Endothelial cell of umbilical vein (primary cell): Measurements from ENCODE around the gene TRNAU1AP. TPM values are rescaled to one million over a fixed set of nuclear protein-coding genes. Genes with fewer than 3 reads are reported as not detected.
"Not testable (repeated sequence)": the region's sequence is repeated elsewhere in the genome, so short reads cannot be mapped to it uniquely, and the experiment has no call there.

ENCODE experiments used
- BruUV-seq: library from RNA; stranded (reverse); fragments of 400-500 nt; replicated peaks from 2 replicates; lab custom pipeline; 2021; lab: Mats Ljungman, UMichigan
- CTCF ChIA-PET: fragments of 300-600, 350-600 bp; sonication (Branson Sonifier 250); formaldehyde crosslinking; loops from one replicate; lab custom pipeline; 2021; ENCODE audit warnings: antibody characterized with exemption, inconsistent platforms; lab: Charles Lee
- POLR2A ChIA-PET: fragments of 300-600, 350-600 bp; sonication (Branson Sonifier 250); formaldehyde crosslinking; loops from one replicate; lab custom pipeline; 2021; ENCODE audit warnings: antibody characterized with exemption, inconsistent platforms; lab: Charles Lee
- DNase-seq: peaks from one replicate; pipeline ENCODE4 v3.0.0-alpha.2; 2011; ENCODE audit warnings: low read depth, low spot score
- FAIRE-seq: peaks from 2 replicates; lab custom pipeline; 2011; peaks lifted over from hg19 to GRCh38; lab: Jason Lieb, UNC
- H2AFZ ChIP-seq: 2 replicates; pipeline ENCODE4 v1.6.0; 2012; ENCODE audit warnings: low read depth, low read length, control low read depth, inconsistent platforms
- H3K27ac ChIP-seq: 2 replicates; pipeline ENCODE4 v1.5.1; 2011; ENCODE audit warnings: low read depth, mild to moderate bottlenecking, control low read depth, low read length, moderate library complexity; ENCODE audit not compliant: insufficient read depth
- H3K27me3 ChIP-seq, 2 experiments: 2 replicates each; pipeline versions ENCODE4 v1.6.0 to v1.6.1; 2011; ENCODE audit warnings: low read length in 2 of 2, mixed read lengths in 1 of 2; ENCODE audit not compliant: control insufficient read depth in 2 of 2, insufficient read depth in 2 of 2
- H3K36me3 ChIP-seq, 2 experiments: 2 replicates in 1 of 2; 3 replicates in 1 of 2; pipeline ENCODE4 v1.5.1; 2011; ENCODE audit warnings: low read length in 2 of 2, mild to moderate bottlenecking in 1 of 2, moderate library complexity in 1 of 2; ENCODE audit not compliant: control insufficient read depth in 2 of 2, insufficient read depth in 2 of 2; ENCODE audit errors: extremely low read depth in 1 of 2
- H3K4me1 ChIP-seq: 3 replicates; pipeline ENCODE4 v1.5.1; 2011; ENCODE audit warnings: mild to moderate bottlenecking, low read length; ENCODE audit not compliant: control insufficient read depth, insufficient read depth; ENCODE audit errors: extremely low read depth
- H3K4me2 ChIP-seq: 2 replicates; pipeline ENCODE4 v1.6.1; 2011; ENCODE audit warnings: low read length, control low read depth, mixed read lengths; ENCODE audit not compliant: insufficient read depth
- H3K4me3 ChIP-seq, 3 experiments: fragments of 200-600 bp in 1 of 3; sonication (generic), shearing (Covaris generic) in 1 of 3; replicated peaks in 1 of 3; 2 replicates each; pipeline ENCODE4 v1.5.1; 2011 to 2016; ENCODE audit warnings: control low read depth in 3 of 3, low read length in 3 of 3, mild to moderate bottlenecking in 2 of 3, inconsistent platforms in 1 of 3, low read depth in 1 of 3, moderate library complexity in 1 of 3; ENCODE audit not compliant: insufficient read depth in 1 of 3
- H3K79me2 ChIP-seq: 2 replicates; pipeline ENCODE4 v1.6.0; 2012; ENCODE audit warnings: low read length, inconsistent platforms; ENCODE audit not compliant: control insufficient read depth, insufficient read depth
- H3K9ac ChIP-seq: replicated peaks from 2 replicates; pipeline ENCODE3; 2011; ENCODE audit warnings: low read length, control low read depth; ENCODE audit not compliant: insufficient read depth; ENCODE audit errors: extremely low read depth
- H3K9me1 ChIP-seq: replicated peaks from 3 replicates; pipeline ENCODE4 v1.6.0; 2011; ENCODE audit warnings: mild to moderate bottlenecking, low read length; ENCODE audit not compliant: control insufficient read depth, insufficient read depth; ENCODE audit errors: extremely low read depth
- H3K9me3 ChIP-seq: replicated peaks from 2 replicates; pipeline ENCODE4 v1.5.1; 2012; ENCODE audit warnings: low read length, inconsistent platforms; ENCODE audit not compliant: control insufficient read depth, insufficient read depth
- H4K20me1 ChIP-seq: replicated peaks from 2 replicates; pipeline ENCODE3; 2011; ENCODE audit warnings: mild to moderate bottlenecking, low read length; ENCODE audit not compliant: control insufficient read depth, insufficient read depth; ENCODE audit errors: extremely low read depth
- CTCF ChIP-seq, 2 donors: IDR thresholded peaks; 1 replicate in 1 of 2; 2 replicates in 1 of 2; pipeline ENCODE4 v1.5.1; 2011; ENCODE audit warnings: low read length in 2 of 2, mild to moderate bottlenecking in 2 of 2, moderate library complexity in 2 of 2, control low read depth in 1 of 2, inconsistent platforms in 1 of 2, low read depth in 1 of 2; ENCODE audit not compliant: insufficient read depth in 1 of 2; ENCODE audit errors: extremely low read depth in 1 of 2
- EZH2 ChIP-seq: IDR thresholded peaks from 2 replicates; pipeline ENCODE4 v1.6.1; 2012; ENCODE audit warnings: borderline replicate concordance, low read depth, mild to moderate bottlenecking, moderate library complexity, low read length, inconsistent platforms; ENCODE audit not compliant: severe bottlenecking
- FOS ChIP-seq: IDR thresholded peaks from 2 replicates; pipeline ENCODE4 v1.6.1; 2011; ENCODE audit warnings: mild to moderate bottlenecking, low read length, moderate library complexity, borderline replicate concordance; ENCODE audit not compliant: insufficient read depth
- GATA2 ChIP-seq: IDR thresholded peaks from 2 replicates; pipeline ENCODE4 v1.7.0; 2011; ENCODE audit warnings: low read depth, mild to moderate bottlenecking, moderate library complexity, mixed read lengths, low read length; ENCODE audit not compliant: insufficient read length, insufficient read depth
- JUN ChIP-seq: IDR thresholded peaks from 2 replicates; pipeline ENCODE4 v1.6.1; 2011; ENCODE audit warnings: borderline replicate concordance, low read depth; ENCODE audit not compliant: insufficient read length, insufficient read depth
- MYC ChIP-seq: IDR thresholded peaks from one replicate; pipeline ENCODE4 v1.6.1; 2011; ENCODE audit warnings: mild to moderate bottlenecking, low read depth, low read length
- POLR2A ChIP-seq: IDR thresholded peaks from 2 replicates; pipeline ENCODE4 v1.6.1; 2012; ENCODE audit warnings: low read depth, mild to moderate bottlenecking, control low read depth, low read length
- POLR2AphosphoS5 ChIP-seq: IDR thresholded peaks from 2 replicates; pipeline ENCODE4 v1.6.1; 2012; ENCODE audit warnings: low read depth, mild to moderate bottlenecking, control low read depth, low read length, moderate library complexity; ENCODE audit not compliant: insufficient read depth
- dilution Hi-C: fragments of 300-500 bp; cut with MboI; formaldehyde crosslinking; loops from one replicate; pipeline ENCODE4 v1.15.0; 2019; ENCODE audit warnings: low sequenced_read_pairs; ENCODE audit not compliant: extremely low pct_ligation_motif_present
- intact Hi-C: fragments of 100-400 bp; cut with micrococcal nuclease; formaldehyde crosslinking; loops from one replicate; pipeline ENCODE4 v1.10.0; 2022
- polyA plus RNA-seq, 4 experiments: library from polyadenylated mRNA; depleted of rRNA in 3 of 4; stranded (reverse) in 3 of 4; unstranded in 1 of 4; fragments of >200 nt; gene quantifications; 2 replicates each; pipeline versions ENCODE4 v1.2.1 to v1.2.3, GENCODE V29; 2011 to 2012; ENCODE audit warnings: missing spikeins in 1 of 4
- total RNA-seq: library from RNA; stranded (reverse); gene quantifications from 2 replicates; pipeline ENCODE4 v1.2.3, GENCODE V29; 2021
- TF ChIP-seq, protein P1 (sequence below): IDR thresholded peaks from 2 replicates; pipeline ENCODE4 v1.6.1; 2011; ENCODE audit not compliant: insufficient read depth, insufficient read length

Gene TRNAU1AP
- total and polyA plus RNA-seq, 2 donors (not counting 3 experiments of a cell fraction or from before 2014, with no cell fraction given): 32.7 to 46.2 TPM

DNA sequence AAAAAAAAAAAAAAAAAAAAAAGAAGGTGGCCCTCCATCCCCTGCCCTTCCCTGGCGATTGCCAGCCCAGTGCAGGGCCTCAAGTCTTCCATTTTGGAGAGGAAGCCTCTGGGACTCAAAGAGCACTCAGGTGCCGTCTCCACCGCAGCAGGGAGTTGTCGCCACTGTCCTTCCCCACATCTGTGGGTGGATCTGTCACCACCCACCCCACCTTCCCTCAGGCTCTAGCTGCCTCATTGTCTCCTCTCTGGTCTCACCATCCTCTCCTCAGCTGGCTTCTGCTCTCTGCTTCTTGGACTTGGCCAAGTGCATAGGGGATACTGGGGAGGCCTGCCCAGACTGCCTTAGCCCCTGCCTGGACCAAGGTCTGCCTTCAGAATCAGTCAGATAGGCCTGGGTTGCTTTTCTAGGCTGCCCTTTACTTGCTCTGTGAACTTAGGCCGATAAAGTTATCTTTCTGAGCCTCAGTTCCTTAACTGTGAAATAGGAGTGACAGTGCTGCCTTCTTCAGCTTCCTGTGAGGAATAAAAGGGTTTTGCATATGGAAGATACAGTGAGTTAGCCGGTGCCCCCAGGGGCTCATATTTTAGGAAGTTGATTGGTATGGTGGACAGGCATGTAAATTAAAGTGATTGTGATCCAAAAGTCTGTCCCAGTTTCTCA, 31.3 kb upstream of the TRNAU1AP start:
- no peaks in the 10 kb centered on the region for H3K9me3 ChIP-seq
- peaks cover 73% of the 10 kb centered on the region for H3K79me2 ChIP-seq
- H3K4me1 ChIP-seq: peaks cover 14% of the 10 kb centered on the region
- no peak for TF ChIP-seq JUN
- TF ChIP-seq POLR2AphosphoS5: no peak
- no peak for TF ChIP-seq POLR2A
- TF ChIP-seq FOS: no peak
- TF ChIP-seq, protein P1, sequence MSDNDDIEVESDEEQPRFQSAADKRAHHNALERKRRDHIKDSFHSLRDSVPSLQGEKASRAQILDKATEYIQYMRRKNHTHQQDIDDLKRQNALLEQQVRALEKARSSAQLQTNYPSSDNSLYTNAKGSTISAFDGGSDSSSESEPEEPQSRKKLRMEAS: no peak
- no peak for TF ChIP-seq GATA2
- TF ChIP-seq CTCF (IDR thresholded peaks at IDR 0.05; ENCODE audit: extremely low read depth in 1 of 2, insufficient read depth in 1 of 2, low read depth in 1 of 2, low read length in 2 of 2): no peak
- TF ChIP-seq MYC: no peak
- TF ChIP-seq EZH2: no peak
- no peaks in the 10 kb centered on the region for H4K20me1 ChIP-seq
- intact Hi-C loops (no loop called here), dilution Hi-C loops (no loop called here)
- no TSS peak for BruUV-seq
- POLR2A ChIA-PET: interaction anchor here (0.7 to 1.9 kb wide), 3 partner anchors 24 to 58 kb away, joined by 3 to 9 read pairs (median 4); no protein-coding TSS in a partner anchor
- H3K27me3 ChIP-seq: no peaks in the 10 kb centered on the region
- FAIRE-seq (no peak), DNase-seq (no peak)
- no peak overlapping the region for H2AFZ ChIP-seq
- no peak overlapping the region for H3K4me3 ChIP-seq
- H3K9ac ChIP-seq: no peak overlapping the region
- no peaks in the 10 kb centered on the region for H3K36me3 ChIP-seq
- CTCF ChIA-PET: interaction anchor here (0.9 kb wide), 1 partner anchor 83 kb away, joined by 3 read pairs; no protein-coding TSS in a partner anchor
- no peak overlapping the region for H3K4me2 ChIP-seq
- no peaks in the 10 kb centered on the region for H3K9me1 ChIP-seq
- no peak overlapping the region for H3K27ac ChIP-seq

GRCh38 chr1:28522537-28522936, 30.3 kb upstream of the TRNAU1AP start:
- H2AFZ ChIP-seq, H3K9ac ChIP-seq, H4K20me1 ChIP-seq, H3K36me3 ChIP-seq, BruUV-seq, FAIRE-seq, H3K4me2 ChIP-seq, dilution Hi-C loops, H3K9me1 ChIP-seq, intact Hi-C loops, H3K4me3 ChIP-seq, H3K27me3 ChIP-seq, H3K9me3 ChIP-seq, H3K27ac ChIP-seq, DNase-seq: not testable (repeated sequence)
- peaks cover 11% of the 10 kb centered on the region for H3K4me1 ChIP-seq
- ChIA-PET CTCF (interaction anchor here (0.9 kb wide), 2 partner anchors 83 to 355 kb away, joined by 3 read pairs; no protein-coding TSS in a partner anchor), POLR2A (interaction anchor here (0.7 to 1.9 kb wide), 3 partner anchors 23 to 57 kb away, joined by 3 to 9 read pairs (median 4); no protein-coding TSS in a partner anchor)
- peaks cover 81% of the 10 kb centered on the region for H3K79me2 ChIP-seq
